Measurements from ENCODE around the gene PDGFRB. TPM values are rescaled to one million over a fixed set of nuclear protein-coding genes. Genes with fewer than 3 reads are reported as not detected.

Gene PDGFRB
- total RNA-seq (100 to 1,000 TPM; 102 to 302 (median 212) TPM), polyA plus RNA-seq (100 to 1,000 TPM; 111 to 183 TPM)
- long read RNA-seq, donor 1, full-length matches to known transcripts, result 3 of 357 reads
- long read RNA-seq, donor 1, partial matches to known transcripts, result 69 of 357 reads
- long read RNA-seq, donor 1, other reads (novel, unspliced or antisense), result 285 of 357 reads
- long read RNA-seq, donor 2, full-length matches to known transcripts, result 1 of 20 reads
- long read RNA-seq, donor 2, partial matches to known transcripts, result 19 of 20 reads
- long read RNA-seq, donor 2, other reads (novel, unspliced or antisense), result 0 of 20 reads
- long read RNA-seq, donor 3, full-length matches to known transcripts, result 114 of 316 reads
- long read RNA-seq, donor 3, partial matches to known transcripts, result 87 of 316 reads
- long read RNA-seq, donor 3, other reads (novel, unspliced or antisense), result 115 of 316 reads

GRCh38 chr5:150155258-150156026, at the start of gene PDGFRB:
TSS of gene PDGFRB (minus strand) at chr5:150155845. CDS start at chr5:150137047, 18,798 bp downstream.
- Histone ChIP-seq H3K4me1 (ENCODE audit: insufficient read depth) (peaks cover 36% of the 10 kb centered on the region), H3K9me3 (no peaks in the 10 kb centered on the region), H3K4me3 (peak within 1 kb of the TSS; percentile 59), H3K27ac (peak within 1 kb of the TSS; percentile 83 to 91), H3K27me3 (no peaks in the 10 kb centered on the region), H3K36me3 (no peaks in the 10 kb centered on the region)
- peak; percentile 95 to 98 (median 96) for DNase-seq
- 1 to 5% (median 1%) methylated on average over 16 to 17 of the region's 17 CpGs for WGBS, 3 donors
- no peak for TF ChIP-seq EP300 (IDR thresholded peaks at IDR 0.05)
- TF ChIP-seq CTCF (IDR thresholded peaks at IDR 0.05), result no peak
- peak; percentile 82 for TF ChIP-seq POLR2A (IDR thresholded peaks at IDR 0.05)
- intact Hi-C loops (cut with DNase I), result no loop called here

GRCh38 chr5:150204590-150204960, 48.9 kb upstream of the PDGFRB start:
- H3K27ac ChIP-seq, result no peak overlapping the region
- H3K27me3 ChIP-seq, result no peaks in the 10 kb centered on the region
- no peak for TF ChIP-seq EP300 (IDR thresholded peaks at IDR 0.05)
- no peak for TF ChIP-seq CTCF (IDR thresholded peaks at IDR 0.05)
- TF ChIP-seq POLR2A (IDR thresholded peaks at IDR 0.05), result no peak
- 90 to 94% (median 92%) methylated on average over 12 to 13 of the region's 13 CpGs for WGBS, 3 donors
- H3K4me1 ChIP-seq (ENCODE audit: insufficient read depth), result no peaks in the 10 kb centered on the region
- no peak for DNase-seq
- no peaks in the 10 kb centered on the region for H3K36me3 ChIP-seq
- H3K4me3 ChIP-seq, result no peak overlapping the region
- no peaks in the 10 kb centered on the region for H3K9me3 ChIP-seq
- intact Hi-C loops (cut with DNase I), result no loop called here

GRCh38 chr5:150203832-150204589, 48.4 kb upstream of the PDGFRB start:
- no peaks in the 10 kb centered on the region for H3K36me3 ChIP-seq
- H3K4me1 ChIP-seq (ENCODE audit: insufficient read depth), result no peaks in the 10 kb centered on the region
- DNase-seq, result no peak
- no peaks in the 10 kb centered on the region for H3K27me3 ChIP-seq
- TF ChIP-seq CTCF (IDR thresholded peaks at IDR 0.05) (no peak), EP300 (IDR thresholded peaks at IDR 0.05) (no peak), POLR2A (IDR thresholded peaks at IDR 0.05) (no peak)
- H3K9me3 ChIP-seq, result no peaks in the 10 kb centered on the region
- H3K27ac ChIP-seq, result no peak overlapping the region
- 76 to 82% (median 79%) methylated on average over 12 of the region's 12 CpGs for WGBS, 3 donors
- intact Hi-C loops (cut with DNase I), result no loop called here
- H3K4me3 ChIP-seq, result no peak overlapping the region

GRCh38 chr5:150202501-150202900, 46.9 kb upstream of the PDGFRB start:
- H3K9me3 ChIP-seq, result no peaks in the 10 kb centered on the region
- no peak overlapping the region for H3K4me3 ChIP-seq
- H3K27me3 ChIP-seq, result no peaks in the 10 kb centered on the region
- TF ChIP-seq POLR2A (IDR thresholded peaks at IDR 0.05), result no peak
- TF ChIP-seq CTCF (IDR thresholded peaks at IDR 0.05), result no peak
- no peak for TF ChIP-seq EP300 (IDR thresholded peaks at IDR 0.05)
- intact Hi-C loops (cut with DNase I), result no loop called here
- no peak overlapping the region for H3K27ac ChIP-seq
- WGBS, 3 donors, result 94 to 96% (median 94%) methylated on average over 10 of the region's 10 CpGs
- H3K4me1 ChIP-seq (ENCODE audit: insufficient read depth), result no peaks in the 10 kb centered on the region
- no peaks in the 10 kb centered on the region for H3K36me3 ChIP-seq
- DNase-seq, result peak in 1 of 5 donors; percentile 49

Data from ovary (tissue), 10 donors.